Measurements from ENCODE around the gene LRMDA.

GRCh38 chr10:76554478-76554877 lies 1123.1 kb downstream of the LRMDA start:
- TF ChIP-seq EP300 (IDR thresholded peaks at IDR 0.05) (no peak), CTCF (IDR thresholded peaks at IDR 0.05) (no peak), POLR2AphosphoS5 (IDR thresholded peaks at IDR 0.05) (no peak), POLR2A (IDR thresholded peaks at IDR 0.05) (no peak)

Data from sigmoid colon (tissue), 4 donors.